Mesothelial cell of epicardium (in vitro differentiated cells): ENCODE data around the gene CDH13. TPM values are rescaled to one million over a fixed set of nuclear protein-coding genes. Genes with fewer than 3 reads are reported as not detected.

Experiments used
- DNase-seq, 2 experiments: peaks; one replicate each; pipeline ENCODE4 v3.0.0; 2021; ENCODE audit warnings: low spot score in 2 of 2; ENCODE audit not compliant: unreplicated experiment in 2 of 2
- H3K27ac Mint-ChIP-seq: 2 replicates; pipeline ENCODE4 v1.8.0; 2021; ENCODE audit warnings: mixed read lengths
- H3K27me3 Mint-ChIP-seq: 2 replicates; pipeline ENCODE4 v1.8.0; 2021; ENCODE audit warnings: low read depth, mixed read lengths
- H3K36me3 Mint-ChIP-seq: 2 replicates; pipeline ENCODE4 v1.8.0; 2021; ENCODE audit warnings: mixed read lengths
- H3K4me1 Mint-ChIP-seq: 2 replicates; pipeline ENCODE4 v1.8.0; 2021; ENCODE audit warnings: mixed read lengths
- H3K4me3 Mint-ChIP-seq: 2 replicates; pipeline ENCODE4 v1.8.0; 2021; ENCODE audit warnings: mild to moderate bottlenecking, moderate library complexity, mixed read lengths
- H3K9me3 Mint-ChIP-seq: 2 replicates; pipeline ENCODE4 v1.8.0; 2021; ENCODE audit warnings: mixed read lengths
- CTCF ChIP-seq: fragments of 200-600 bp; sonication (generic); IDR thresholded peaks from one replicate; pipeline ENCODE4 v1.5.0; 2021; ENCODE audit warnings: antibody characterized with exemption; ENCODE audit not compliant: unreplicated experiment
- total RNA-seq: library from RNA; stranded (reverse); gene quantifications from 3 replicates; pipeline ENCODE4 v1.2.1, GENCODE V29; 2021

The CDH13 gene
- total RNA-seq, 1 donor from 2014 or later: 0.80 TPM

GRCh38 chr16:83095941-83096692 is 469.3 kb downstream of the CDH13 start:
- no peaks in the 10 kb centered on the region for H3K27me3 Mint-ChIP-seq
- H3K36me3 Mint-ChIP-seq: no peaks in the 10 kb centered on the region

GRCh38 chr16:83098536-83098935 is 471.8 kb downstream of the CDH13 start:
- Mint-ChIP-seq H3K9me3 (peaks cover 46% of the 10 kb centered on the region), H3K4me3 (no peak overlapping the region), H3K27me3 (no peaks in the 10 kb centered on the region), H3K36me3 (no peaks in the 10 kb centered on the region), H3K27ac (no peak overlapping the region), H3K4me1 (no peaks in the 10 kb centered on the region)
- no peak for DNase-seq
- no peak for TF ChIP-seq CTCF

More at GRCh38 chr16:83095941-83096692, 469.3 kb downstream of the CDH13 start:
- Mint-ChIP-seq H3K27ac (no peak overlapping the region), H3K4me1 (no peaks in the 10 kb centered on the region), H3K4me3 (no peak overlapping the region), H3K9me3 (peaks cover 32% of the 10 kb centered on the region)
- TF ChIP-seq CTCF: no peak
- no peak for DNase-seq

- no peak for TF ChIP-seq CTCF
- peaks cover 36% of the 10 kb centered on the region for H3K9me3 Mint-ChIP-seq
- no peaks in the 10 kb centered on the region for H3K36me3 Mint-ChIP-seq
- no peak overlapping the region for H3K27ac Mint-ChIP-seq
- no peaks in the 10 kb centered on the region for H3K4me1 Mint-ChIP-seq
- H3K27me3 Mint-ChIP-seq: no peaks in the 10 kb centered on the region
- no peak for DNase-seq
- no peak overlapping the region for H3K4me3 Mint-ChIP-seq
These were observed 473.9 kb downstream of the CDH13 start for GRCh38 chr16:83100679-83101078.

GRCh38 chr16:83102336-83102735 is 475.6 kb downstream of the CDH13 start:
- Mint-ChIP-seq H3K4me1 (no peaks in the 10 kb centered on the region), H3K27ac (no peak overlapping the region), H3K36me3 (no peaks in the 10 kb centered on the region), H3K9me3 (peaks cover 33% of the 10 kb centered on the region), H3K27me3 (no peaks in the 10 kb centered on the region), H3K4me3 (no peak overlapping the region)
- no peak for TF ChIP-seq CTCF
- no peak for DNase-seq

- H3K27me3 Mint-ChIP-seq: no peaks in the 10 kb centered on the region
- no peak for TF ChIP-seq CTCF
- no peaks in the 10 kb centered on the region for H3K36me3 Mint-ChIP-seq
- no peaks in the 10 kb centered on the region for H3K4me1 Mint-ChIP-seq
- DNase-seq: no peak
- H3K9me3 Mint-ChIP-seq: peaks cover 15% of the 10 kb centered on the region
- no peak overlapping the region for H3K4me3 Mint-ChIP-seq
- H3K27ac Mint-ChIP-seq: no peak overlapping the region
These were observed 478.7 kb downstream of the CDH13 start for GRCh38 chr16:83105279-83106077.
